Effector memory CD4-positive, alpha-beta T cell (primary cell): ENCODE data around the gene TECPR2.

ENCODE experiments used
- DNase-seq, 3 donors: peaks; one replicate each; pipeline ENCODE4 v3.0.0-alpha.2; 2020
- H3K27ac ChIP-seq: 2 replicates; pipeline ENCODE4 v1.7.0; 2013; ENCODE audit warnings: mild to moderate bottlenecking, low read length, moderate library complexity; ENCODE audit not compliant: insufficient read depth, poor library complexity, severe bottlenecking
- H3K27me3 ChIP-seq: replicated peaks from 2 replicates; pipeline ENCODE4 v1.7.0; 2013; ENCODE audit warnings: mild to moderate bottlenecking, low read length; ENCODE audit not compliant: insufficient read depth, control insufficient read depth, poor library complexity, severe bottlenecking
- H3K36me3 ChIP-seq: 2 replicates; pipeline ENCODE4 v1.7.0; 2013; ENCODE audit warnings: mild to moderate bottlenecking, low read length, moderate library complexity; ENCODE audit not compliant: control insufficient read depth, insufficient read depth
- H3K4me1 ChIP-seq: 2 replicates; pipeline ENCODE4 v1.7.0; 2013; ENCODE audit warnings: low read length, mild to moderate bottlenecking; ENCODE audit not compliant: control insufficient read depth, insufficient read depth, poor library complexity, severe bottlenecking
- H3K4me3 ChIP-seq: 2 replicates; pipeline ENCODE4 v1.7.0; 2013; ENCODE audit warnings: low read length, low read depth, mild to moderate bottlenecking; ENCODE audit not compliant: insufficient read depth, poor library complexity, severe bottlenecking
- H3K9me3 ChIP-seq: 2 replicates; pipeline ENCODE4 v1.7.0; 2013; ENCODE audit warnings: mild to moderate bottlenecking, low read length, moderate library complexity; ENCODE audit not compliant: control insufficient read depth

The TECPR2 gene

DNA sequence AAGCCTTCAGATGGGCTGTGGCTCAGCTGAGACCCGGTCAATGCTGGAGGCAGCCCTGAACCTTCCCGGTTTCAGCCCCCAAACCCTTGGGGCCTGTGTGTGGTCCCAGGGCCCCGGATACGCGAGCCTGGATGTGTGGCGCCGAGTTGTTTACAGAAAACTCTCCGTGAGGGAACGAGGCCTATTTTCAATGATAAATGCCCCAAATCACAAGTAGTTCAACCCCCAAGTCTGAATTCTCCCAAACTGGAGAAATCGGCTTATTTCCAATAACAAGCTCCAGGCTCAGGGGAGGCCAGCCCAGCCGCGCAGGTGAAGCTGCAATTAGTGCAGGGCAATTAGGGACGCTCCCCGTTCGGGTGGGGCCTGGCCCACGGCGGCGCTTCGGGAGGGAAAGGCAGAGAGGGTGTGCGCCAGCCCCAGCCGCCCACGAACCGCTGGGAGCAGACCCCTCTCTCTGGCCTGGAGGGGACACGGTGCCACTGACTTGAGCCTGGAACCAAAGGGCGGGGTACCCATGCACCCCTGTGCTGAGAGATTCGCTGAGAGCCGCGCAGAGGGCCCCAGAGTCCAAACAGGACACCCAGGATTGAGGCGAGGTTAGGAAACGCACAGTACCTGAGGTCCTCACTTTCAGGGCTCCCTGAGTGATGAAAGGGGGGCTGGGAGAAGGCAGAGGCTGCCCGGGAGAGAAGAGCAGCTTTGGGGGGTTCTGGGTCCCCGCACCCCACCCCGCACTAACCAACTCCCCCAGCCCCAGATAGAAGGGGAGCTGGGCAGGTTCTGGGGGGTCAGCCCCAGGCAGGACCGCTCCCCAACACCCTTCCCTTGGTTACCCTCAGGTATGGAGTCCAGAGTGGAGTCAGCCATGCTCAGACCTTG, 161.1 kb downstream of the TECPR2 start:
- H3K4me1 ChIP-seq: peaks cover 17% of the 10 kb centered on the region
- no peak for DNase-seq
- H3K36me3 ChIP-seq: no peaks in the 10 kb centered on the region
- peak overlapping the region; percentile 62 for H3K4me3 ChIP-seq
- peak overlapping the region; percentile 54 for H3K27ac ChIP-seq
- no peaks in the 10 kb centered on the region for H3K9me3 ChIP-seq
- H3K27me3 ChIP-seq: no peaks in the 10 kb centered on the region

DNA sequence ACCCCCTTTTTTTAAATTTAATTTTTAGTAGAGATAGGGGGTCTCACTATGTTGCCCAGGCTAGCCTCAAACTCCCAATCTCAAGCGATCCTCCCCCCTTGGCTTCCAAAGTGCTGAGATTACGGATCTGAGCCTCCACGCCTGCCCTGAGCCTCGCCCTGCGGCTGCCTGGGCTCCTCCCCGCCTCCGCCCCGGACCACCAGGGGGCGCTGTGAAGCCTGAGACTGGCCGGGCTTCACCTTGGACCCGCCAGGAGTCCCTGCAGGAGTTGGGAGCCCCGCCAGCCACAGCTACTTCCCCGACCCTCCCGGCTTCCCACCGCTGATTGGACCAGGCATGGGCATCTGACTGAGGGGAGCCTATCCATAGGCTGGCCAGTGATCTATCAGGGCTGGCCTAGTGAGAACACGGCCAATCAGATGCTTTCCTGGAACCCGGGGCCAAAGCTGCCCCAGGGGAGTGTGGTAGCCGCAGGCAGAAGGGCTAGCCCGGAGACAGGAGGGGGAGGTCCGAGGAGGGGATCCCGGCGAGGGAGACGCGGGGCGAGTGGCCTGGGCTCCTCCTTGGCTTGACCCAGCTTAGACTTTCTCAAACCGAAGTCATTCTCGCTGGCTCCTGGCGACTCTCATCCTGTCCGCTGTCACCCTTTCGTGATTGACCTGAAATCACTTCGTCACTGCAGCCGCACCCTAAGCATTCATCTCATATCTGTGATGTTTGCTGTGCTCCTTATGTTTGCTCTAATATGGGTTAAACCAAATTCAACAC, 161.9 kb downstream of the TECPR2 start:
- H3K9me3 ChIP-seq: no peaks in the 10 kb centered on the region
- peak overlapping the region; percentile 62 for H3K4me3 ChIP-seq
- DNase-seq: peak; percentile 78 to 89 (median 83)
- peak overlapping the region; percentile 54 for H3K27ac ChIP-seq
- H3K36me3 ChIP-seq: no peaks in the 10 kb centered on the region
- peaks cover 17% of the 10 kb centered on the region for H3K4me1 ChIP-seq
- H3K27me3 ChIP-seq: no peaks in the 10 kb centered on the region

- no peaks in the 10 kb centered on the region for H3K9me3 ChIP-seq
Observed at GRCh38 chr14:102525219-102525928, 162.6 kb downstream of the TECPR2 start.

GRCh38 chr14:102525929-102526497, 163.3 kb downstream of the TECPR2 start:
- no peak for DNase-seq
- no peaks in the 10 kb centered on the region for H3K36me3 ChIP-seq
- no peak overlapping the region for H3K4me3 ChIP-seq
- no peaks in the 10 kb centered on the region for H3K9me3 ChIP-seq
- no peaks in the 10 kb centered on the region for H3K27me3 ChIP-seq
- peaks cover 17% of the 10 kb centered on the region for H3K4me1 ChIP-seq
- H3K27ac ChIP-seq: no peak overlapping the region

More at GRCh38 chr14:102525219-102525928, 162.6 kb downstream of the TECPR2 start:
- peak in 1 of 3 donors; percentile 26 for DNase-seq
- H3K27ac ChIP-seq: peak overlapping the region; percentile 54
- no peaks in the 10 kb centered on the region for H3K36me3 ChIP-seq
- H3K4me3 ChIP-seq: peak overlapping the region; percentile 62
- H3K27me3 ChIP-seq: no peaks in the 10 kb centered on the region
- H3K4me1 ChIP-seq: peaks cover 17% of the 10 kb centered on the region

- Histone ChIP-seq H3K27me3 (no peaks in the 10 kb centered on the region), H3K4me1 (peaks cover 15% of the 10 kb centered on the region), H3K4me3 (no peak overlapping the region), H3K36me3 (no peaks in the 10 kb centered on the region), H3K9me3 (no peaks in the 10 kb centered on the region), H3K27ac (no peak overlapping the region)
- DNase-seq: no peak
Observed at GRCh38 chr14:102528431-102529170, 165.9 kb downstream of the TECPR2 start.

DNA sequence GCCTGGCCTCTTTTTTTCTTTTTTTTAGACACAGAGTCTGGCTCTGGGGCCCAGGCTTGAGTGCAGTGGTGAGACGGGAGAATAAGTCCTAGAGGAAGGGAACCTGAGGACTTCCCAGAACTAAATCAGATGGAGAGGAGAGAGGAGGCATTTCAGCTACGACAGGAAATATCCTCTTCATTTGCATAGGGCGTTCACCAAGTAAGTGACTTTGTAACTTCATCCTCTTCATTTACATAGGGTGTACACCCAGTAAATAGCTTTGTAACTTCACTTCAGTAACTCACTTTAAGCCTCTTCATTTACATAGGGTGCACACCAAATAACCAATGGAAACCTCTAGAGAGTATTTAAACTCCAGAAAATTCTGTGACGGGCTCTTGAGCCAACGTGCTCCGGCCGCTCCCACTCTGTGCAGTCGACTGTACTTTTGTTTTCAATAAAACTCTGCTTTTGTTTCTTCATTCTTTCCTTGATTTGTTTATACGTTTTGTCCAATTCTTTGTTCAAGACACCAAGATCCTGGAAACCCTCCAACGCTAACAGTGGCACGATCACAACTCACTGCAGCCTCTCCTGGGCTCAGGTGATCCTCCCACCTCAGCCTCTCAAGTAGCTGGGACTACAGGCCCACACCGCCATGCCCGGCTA, 168.2 kb downstream of the TECPR2 start:
- Histone ChIP-seq H3K4me1 (no peaks in the 10 kb centered on the region), H3K27me3 (no peaks in the 10 kb centered on the region), H3K9me3 (no peaks in the 10 kb centered on the region), H3K36me3 (no peaks in the 10 kb centered on the region), H3K27ac (no peak overlapping the region), H3K4me3 (no peak overlapping the region)
- DNase-seq: no peak

DNA sequence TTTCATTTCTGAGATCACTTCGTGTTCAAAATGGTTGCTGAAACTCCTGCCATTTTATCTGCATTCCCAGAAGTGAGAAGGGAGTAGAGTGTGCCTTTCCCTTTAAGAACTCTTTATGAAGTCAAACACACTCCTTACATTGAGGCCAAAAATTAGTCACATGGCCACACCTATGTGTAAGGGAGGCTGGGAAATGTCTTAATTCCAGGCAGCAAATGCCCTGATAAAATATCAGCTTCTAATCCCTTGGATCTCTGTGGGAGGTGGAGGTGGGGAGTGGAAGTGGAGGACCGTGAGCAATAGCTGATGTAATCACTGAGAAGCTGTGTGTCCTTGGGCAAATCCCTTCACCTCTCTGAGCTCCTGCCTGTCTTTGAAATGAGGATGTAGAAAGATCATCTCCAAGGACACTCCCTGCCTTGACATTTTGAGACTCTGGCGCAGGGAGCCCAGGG, 169.5 kb downstream of the TECPR2 start:
- Histone ChIP-seq H3K4me1 (no peaks in the 10 kb centered on the region), H3K36me3 (no peaks in the 10 kb centered on the region), H3K27me3 (no peaks in the 10 kb centered on the region), H3K27ac (no peak overlapping the region), H3K4me3 (no peak overlapping the region), H3K9me3 (no peaks in the 10 kb centered on the region)
- no peak for DNase-seq

DNA sequence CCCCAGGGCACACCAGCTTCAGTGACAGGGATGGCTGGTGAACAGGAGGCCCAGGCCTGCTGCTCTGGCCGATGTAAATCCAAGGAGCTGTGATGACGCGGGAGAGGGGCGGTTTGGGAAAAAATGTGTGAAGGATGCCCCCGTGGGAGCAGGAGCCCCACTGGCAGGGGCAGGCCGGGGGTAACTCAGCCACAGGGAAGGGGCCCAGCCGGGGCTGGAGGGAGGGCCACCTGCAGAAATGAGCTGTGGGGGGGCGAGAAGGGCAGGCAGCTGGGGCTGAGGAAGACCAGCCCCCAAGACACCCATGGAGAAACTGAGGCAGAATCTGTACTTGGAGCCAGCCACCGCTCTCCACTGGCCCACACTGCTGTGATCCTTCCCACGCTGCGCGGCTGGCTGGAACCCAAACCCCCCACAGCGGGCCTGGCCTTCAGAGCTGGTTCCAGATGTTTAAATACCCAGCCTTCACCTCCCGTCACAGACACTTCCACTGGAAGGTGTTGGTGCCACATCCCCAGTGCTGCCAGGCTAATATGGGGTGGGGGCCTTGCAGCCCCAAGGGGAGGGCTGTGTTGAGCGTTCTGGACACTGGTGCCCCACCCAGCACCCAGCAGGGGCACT, 175.3 kb downstream of the TECPR2 start:
- Histone ChIP-seq H3K4me3 (no peak overlapping the region), H3K27me3 (no peaks in the 10 kb centered on the region), H3K27ac (no peak overlapping the region), H3K9me3 (no peaks in the 10 kb centered on the region), H3K4me1 (no peaks in the 10 kb centered on the region), H3K36me3 (no peaks in the 10 kb centered on the region)
- no peak for DNase-seq
